ENCODE data around the gene DPYSL3.

Gene DPYSL3

GRCh38 chr5:147485814-147486213, 24.1 kb downstream of the DPYSL3 start:
- ChIA-PET CTCF (no interaction called here), POLR2A (no interaction called here)
- no peak for TF ChIP-seq CTCF (IDR thresholded peaks at IDR 0.05; ENCODE audit: control extremely low read depth, extremely low read depth, low read depth, missing control alignments)
- DNase-seq (ENCODE audit: extremely low spot score): no peak

GRCh38 chr5:147485046-147485445, 24.8 kb downstream of the DPYSL3 start:
- TF ChIP-seq CTCF (IDR thresholded peaks at IDR 0.05; ENCODE audit: control extremely low read depth, extremely low read depth, low read depth, missing control alignments): no peak
- ChIA-PET POLR2A (no interaction called here), CTCF (no interaction called here)
- DNase-seq (ENCODE audit: extremely low spot score): no peak

GRCh38 chr5:147484708-147485020, 25.2 kb downstream of the DPYSL3 start:
- TF ChIP-seq CTCF (IDR thresholded peaks at IDR 0.05; ENCODE audit: control extremely low read depth, extremely low read depth, low read depth, missing control alignments): no peak
- POLR2A ChIA-PET: no interaction called here
- DNase-seq (ENCODE audit: extremely low spot score): no peak
- CTCF ChIA-PET: no interaction called here

GRCh38 chr5:147483961-147484707, 25.7 kb downstream of the DPYSL3 start:
- TF ChIP-seq CTCF (IDR thresholded peaks at IDR 0.05; ENCODE audit: control extremely low read depth, extremely low read depth, low read depth, missing control alignments): no peak
- CTCF ChIA-PET: interaction anchor here (1.0 to 1.3 kb wide), 3 partner anchors 87 to 942 kb away, joined by 3 read pairs; no protein-coding TSS in a partner anchor
- no peak for DNase-seq (ENCODE audit: extremely low spot score)
- POLR2A ChIA-PET: no interaction called here

- no peak for DNase-seq (ENCODE audit: extremely low spot score)
- CTCF ChIA-PET: interaction anchor here (1.0 to 1.6 kb wide), 5 partner anchors 23 to 941 kb away, joined by 3 to 8 read pairs (median 3); no protein-coding TSS in a partner anchor
- POLR2A ChIA-PET: no interaction called here
- no peak for TF ChIP-seq CTCF (IDR thresholded peaks at IDR 0.05; ENCODE audit: control extremely low read depth, extremely low read depth, low read depth, missing control alignments)
Observed at GRCh38 chr5:147483188-147483790, 26.6 kb downstream of the DPYSL3 start.

- no peak for DNase-seq (ENCODE audit: extremely low spot score)
- CTCF ChIA-PET: interaction anchor here (1.1 to 1.6 kb wide), 7 partner anchors 9 to 941 kb away, joined by 3 to 8 read pairs (median 3); no protein-coding TSS in a partner anchor
- TF ChIP-seq CTCF (IDR thresholded peaks at IDR 0.05; ENCODE audit: control extremely low read depth, extremely low read depth, low read depth, missing control alignments): no peak
- POLR2A ChIA-PET: no interaction called here
Observed at GRCh38 chr5:147482706-147483180, 27.1 kb downstream of the DPYSL3 start.

Data from GM10248 (cell line).